AG09309 (cell line): ENCODE data around the gene LRATD1.

ENCODE experiments used
- DNase-seq: peaks from one replicate; pipeline ENCODE4 v3.0.0-alpha.2; 2010; ENCODE audit warnings: low read depth
- H3K4me3 ChIP-seq: 2 replicates; pipeline ENCODE4 v1.5.1; 2011; ENCODE audit warnings: mild to moderate bottlenecking, low read depth, low read length, moderate library complexity; ENCODE audit not compliant: control insufficient read depth
- TF ChIP-seq, protein P1 (sequence below): IDR thresholded peaks from 2 replicates; pipeline ENCODE4 v1.5.1; 2011; ENCODE audit warnings: mild to moderate bottlenecking, low read depth, low read length, inconsistent platforms; ENCODE audit not compliant: insufficient read depth, control insufficient read depth; ENCODE audit errors: missing control alignments

LRATD1 gene

GRCh38 chr2:14603676-14604075 lies 28.8 kb upstream of the LRATD1 start:
- TF ChIP-seq, protein P1, sequence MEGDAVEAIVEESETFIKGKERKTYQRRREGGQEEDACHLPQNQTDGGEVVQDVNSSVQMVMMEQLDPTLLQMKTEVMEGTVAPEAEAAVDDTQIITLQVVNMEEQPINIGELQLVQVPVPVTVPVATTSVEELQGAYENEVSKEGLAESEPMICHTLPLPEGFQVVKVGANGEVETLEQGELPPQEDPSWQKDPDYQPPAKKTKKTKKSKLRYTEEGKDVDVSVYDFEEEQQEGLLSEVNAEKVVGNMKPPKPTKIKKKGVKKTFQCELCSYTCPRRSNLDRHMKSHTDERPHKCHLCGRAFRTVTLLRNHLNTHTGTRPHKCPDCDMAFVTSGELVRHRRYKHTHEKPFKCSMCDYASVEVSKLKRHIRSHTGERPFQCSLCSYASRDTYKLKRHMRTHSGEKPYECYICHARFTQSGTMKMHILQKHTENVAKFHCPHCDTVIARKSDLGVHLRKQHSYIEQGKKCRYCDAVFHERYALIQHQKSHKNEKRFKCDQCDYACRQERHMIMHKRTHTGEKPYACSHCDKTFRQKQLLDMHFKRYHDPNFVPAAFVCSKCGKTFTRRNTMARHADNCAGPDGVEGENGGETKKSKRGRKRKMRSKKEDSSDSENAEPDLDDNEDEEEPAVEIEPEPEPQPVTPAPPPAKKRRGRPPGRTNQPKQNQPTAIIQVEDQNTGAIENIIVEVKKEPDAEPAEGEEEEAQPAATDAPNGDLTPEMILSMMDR, result no peak
- H3K4me3 ChIP-seq, result no peak overlapping the region
- no peak for DNase-seq

- H3K4me3 ChIP-seq, result no peak overlapping the region
- TF ChIP-seq, protein P1, result no peak
- DNase-seq, result no peak
These were observed 24.3 kb upstream of the LRATD1 start for GRCh38 chr2:14608245-14608644.

DNA sequence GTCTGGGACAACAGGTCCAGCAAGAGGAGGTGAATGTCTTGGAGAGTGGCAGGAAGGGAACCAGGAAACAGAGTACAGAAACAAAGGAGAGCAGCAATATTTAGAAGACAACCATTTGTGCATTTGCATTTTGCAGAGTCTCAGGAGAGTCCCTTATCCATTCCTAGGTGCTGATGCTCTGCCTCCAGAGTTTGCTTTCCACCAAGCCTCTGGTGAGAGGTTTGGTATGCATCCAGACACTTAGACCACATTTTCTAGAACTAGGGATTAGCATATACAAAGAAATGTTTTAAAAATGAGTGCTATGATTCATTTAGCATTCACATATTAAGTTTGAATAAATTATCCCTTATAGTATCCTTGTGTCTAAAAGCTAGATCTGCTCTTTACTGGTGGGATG lies 18.5 kb upstream of the LRATD1 start:
- no peak overlapping the region for H3K4me3 ChIP-seq
- TF ChIP-seq, protein P1, result no peak
- no peak for DNase-seq

DNA sequence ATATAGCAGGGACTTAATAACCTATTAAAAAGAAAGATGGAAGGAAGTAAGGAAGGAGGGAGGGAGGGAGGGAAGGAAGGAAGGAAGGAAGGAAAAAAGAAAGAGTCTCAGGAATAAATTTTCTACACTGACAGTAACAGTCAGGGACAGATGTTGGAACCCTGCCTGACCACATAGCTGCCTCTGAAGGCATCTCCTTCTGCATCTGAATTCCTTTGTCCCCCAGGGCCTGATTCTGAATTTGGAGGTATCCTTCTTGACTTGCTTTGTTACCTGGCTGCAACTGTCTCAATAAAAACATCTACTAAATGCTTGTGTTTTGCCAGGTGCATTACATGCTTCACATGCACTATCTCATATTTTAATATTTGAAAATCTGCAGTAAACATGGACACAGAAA lies 17.4 kb upstream of the LRATD1 start:
- no peak for DNase-seq
- TF ChIP-seq, protein P1, result no peak
- H3K4me3 ChIP-seq, result no peak overlapping the region

DNA sequence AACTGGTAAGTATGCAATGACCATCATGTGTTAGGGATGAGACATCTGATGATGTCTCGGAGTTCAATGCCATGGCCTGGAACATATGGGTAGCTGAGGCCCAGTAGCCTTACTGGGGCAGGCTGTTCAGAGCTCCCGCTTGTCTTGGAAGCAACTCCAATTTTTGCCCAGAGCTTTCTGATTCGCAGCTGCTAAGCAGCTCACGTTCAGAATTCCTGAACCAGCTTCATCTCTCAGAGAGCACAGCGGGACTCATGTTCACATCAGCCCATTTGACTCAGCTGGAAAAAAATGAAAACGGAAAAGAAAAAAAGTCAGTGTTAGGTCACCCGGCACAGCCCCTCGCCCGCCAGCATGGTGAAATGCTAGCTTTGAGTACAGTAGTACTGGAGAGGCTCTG lies 16.8 kb upstream of the LRATD1 start:
- TF ChIP-seq, protein P1, result no peak
- DNase-seq, result no peak
- H3K4me3 ChIP-seq, result no peak overlapping the region

- TF ChIP-seq, protein P1, result no peak
These were observed 16.2 kb upstream of the LRATD1 start for GRCh38 chr2:14616342-14616741.

DNA sequence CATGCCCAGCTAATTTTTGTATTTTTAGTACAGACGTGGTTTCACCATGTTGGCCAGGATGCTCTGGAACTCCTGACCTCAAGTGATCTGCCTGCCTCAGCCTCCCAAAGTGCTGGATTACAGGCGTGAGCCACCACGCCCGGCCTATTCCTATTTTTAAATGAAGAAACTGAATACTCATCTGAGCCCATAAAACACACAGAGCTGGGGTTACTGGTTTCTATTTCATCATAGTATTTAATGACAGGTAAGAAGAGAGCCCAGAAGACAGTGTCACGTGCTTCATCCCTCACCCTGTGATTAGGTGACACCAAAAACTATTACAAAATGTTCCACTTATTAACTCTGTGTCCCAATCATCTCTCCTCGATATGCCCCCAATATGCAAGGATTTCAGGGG lies 15.6 kb upstream of the LRATD1 start:
- DNase-seq, result no peak
- TF ChIP-seq, protein P1, result no peak
- H3K4me3 ChIP-seq, result no peak overlapping the region

More at GRCh38 chr2:14616342-14616741, 16.2 kb upstream of the LRATD1 start:
- no peak overlapping the region for H3K4me3 ChIP-seq
- no peak for DNase-seq
